HepG2 (cell line): ENCODE measurements around the gene TENM3.

Experiments used
- KDM5A ChIP-seq: fragments of 200-600 bp; sonication (generic); IDR thresholded peaks from 2 replicates; pipeline ENCODE4 v1.7.0; 2018; ENCODE audit warnings: antibody characterized with exemption, mild to moderate bottlenecking, low read length, borderline replicate concordance
- MYC ChIP-seq: sonication (generic); formaldehyde crosslinking; IDR thresholded peaks from 2 replicates; pipeline ENCODE4 v1.9.0; 2021; ENCODE audit warnings: missing genetic modification reagents, borderline replicate concordance
- NCOA1 ChIP-seq: sonication (generic); formaldehyde crosslinking; IDR thresholded peaks from 2 replicates; pipeline ENCODE4 v1.9.0; 2021; ENCODE audit warnings: missing genetic modification reagents
- SIN3A ChIP-seq: IDR thresholded peaks from 2 replicates; pipeline ENCODE4 v1.6.1; 2011; ENCODE audit warnings: low read depth, mild to moderate bottlenecking, control low read depth, low read length, borderline replicate concordance

DNA sequence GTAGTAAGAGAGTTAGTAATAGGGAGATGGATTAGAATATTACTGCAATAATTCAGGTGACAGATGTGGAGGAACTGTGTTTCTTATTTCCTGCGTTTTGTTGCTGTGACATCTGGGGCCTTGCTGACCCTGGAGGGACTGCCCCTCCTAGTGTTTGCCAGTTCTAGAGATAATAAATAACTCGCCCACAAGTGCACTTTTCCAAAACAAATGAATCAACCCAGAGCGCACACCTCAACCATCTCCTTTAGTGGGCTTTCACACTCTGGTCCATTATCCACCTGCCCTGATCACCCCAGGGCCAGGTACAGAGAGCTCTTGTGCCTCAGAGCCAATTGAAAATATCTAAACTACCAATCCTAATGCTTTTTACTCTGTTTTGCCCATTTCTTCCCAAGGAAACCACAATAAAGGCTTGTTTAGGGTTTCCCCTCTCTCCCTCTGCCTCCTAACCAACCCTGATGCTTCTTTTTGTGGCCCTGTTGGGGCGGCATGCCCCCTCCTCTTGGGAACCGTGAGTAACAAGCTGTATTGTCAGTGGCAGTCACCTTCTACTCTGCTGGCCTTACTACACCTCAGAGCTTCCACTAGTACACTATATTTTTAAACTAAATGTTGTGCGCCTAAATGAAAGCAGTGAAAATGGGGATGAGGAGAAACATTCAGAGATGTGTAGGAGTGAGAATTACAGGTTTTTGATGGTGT, 270.5 kb downstream of the TENM3 start:
- no peak for TF ChIP-seq KDM5A
- no peak for TF ChIP-seq NCOA1 (CRISPR knock-in tag)
- TF ChIP-seq MYC (CRISPR knock-in tag), result no peak
- no peak for TF ChIP-seq SIN3A
